OCI-LY1 (cell line): Measurements from ENCODE around the gene WNK2.

Experiments used
- EZH2 ChIP-seq: fragments of 200-600 bp; sonication (generic), shearing (Covaris generic); IDR thresholded peaks from 2 replicates; pipeline ENCODE4 v1.8.0; 2017; ENCODE audit warnings: borderline replicate concordance, mixed run types, mild to moderate bottlenecking, antibody characterized with exemption, low read length, moderate library complexity, mixed read lengths
- TF ChIP-seq, protein P1 (sequence below): fragments of 200-600 bp; sonication (generic), shearing (Covaris generic); IDR thresholded peaks from 2 replicates; pipeline ENCODE4 v1.5.1; 2017; ENCODE audit warnings: mild to moderate bottlenecking, antibody characterized with exemption, low read length, moderate library complexity, mixed read lengths

DNA sequence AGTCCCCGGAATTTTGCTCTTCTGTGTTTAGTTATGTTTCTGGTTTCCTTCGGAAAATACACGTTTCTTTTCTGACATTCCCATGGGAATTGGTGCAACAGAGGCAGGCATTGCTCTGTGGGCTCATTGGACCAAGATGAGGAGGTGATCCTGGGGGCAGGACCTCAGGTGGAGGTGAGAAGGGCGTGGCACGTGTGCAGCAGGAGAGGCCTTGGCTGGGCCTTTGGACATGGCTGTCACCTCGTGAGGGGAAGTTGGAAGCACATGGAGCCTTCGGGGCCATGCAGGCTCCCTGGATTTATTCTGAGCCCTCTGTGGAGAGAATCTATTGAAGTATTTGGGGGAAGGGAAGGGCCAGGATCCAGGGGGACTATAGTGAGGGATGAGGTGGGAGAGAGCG lies 44.5 kb downstream of the WNK2 start:
- TF ChIP-seq EZH2 = no peak
- TF ChIP-seq, protein P1, sequence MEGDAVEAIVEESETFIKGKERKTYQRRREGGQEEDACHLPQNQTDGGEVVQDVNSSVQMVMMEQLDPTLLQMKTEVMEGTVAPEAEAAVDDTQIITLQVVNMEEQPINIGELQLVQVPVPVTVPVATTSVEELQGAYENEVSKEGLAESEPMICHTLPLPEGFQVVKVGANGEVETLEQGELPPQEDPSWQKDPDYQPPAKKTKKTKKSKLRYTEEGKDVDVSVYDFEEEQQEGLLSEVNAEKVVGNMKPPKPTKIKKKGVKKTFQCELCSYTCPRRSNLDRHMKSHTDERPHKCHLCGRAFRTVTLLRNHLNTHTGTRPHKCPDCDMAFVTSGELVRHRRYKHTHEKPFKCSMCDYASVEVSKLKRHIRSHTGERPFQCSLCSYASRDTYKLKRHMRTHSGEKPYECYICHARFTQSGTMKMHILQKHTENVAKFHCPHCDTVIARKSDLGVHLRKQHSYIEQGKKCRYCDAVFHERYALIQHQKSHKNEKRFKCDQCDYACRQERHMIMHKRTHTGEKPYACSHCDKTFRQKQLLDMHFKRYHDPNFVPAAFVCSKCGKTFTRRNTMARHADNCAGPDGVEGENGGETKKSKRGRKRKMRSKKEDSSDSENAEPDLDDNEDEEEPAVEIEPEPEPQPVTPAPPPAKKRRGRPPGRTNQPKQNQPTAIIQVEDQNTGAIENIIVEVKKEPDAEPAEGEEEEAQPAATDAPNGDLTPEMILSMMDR = no peak
